Stomach (tissue), 4 donors: ENCODE measurements around the gene PSMD13.

Experiments used
- CTCF ChIP-seq, 7 experiments: fragments of 450-650 bp in 4 of 7; fragments of 200-600 bp in 3 of 7; sonication (generic) in 3 of 7; IDR thresholded peaks; one replicate each; pipeline ENCODE4 v1.5.1; 2016 to 2019; ENCODE audit warnings: antibody characterized with exemption in 7 of 7, control low read depth in 2 of 7, mild to moderate bottlenecking in 1 of 7
- EP300 ChIP-seq: sonication (generic); formaldehyde crosslinking; IDR thresholded peaks from one replicate; pipeline ENCODE4 v1.6.1; 2017; ENCODE audit warnings: antibody characterized with exemption
- POLR2A ChIP-seq, 4 donors: fragments of 450-650 bp; IDR thresholded peaks; one replicate each; pipeline ENCODE4 v1.6.1; 2016; ENCODE audit warnings: antibody characterized with exemption in 4 of 4, control low read depth in 2 of 4, mild to moderate bottlenecking in 1 of 4, moderate library complexity in 1 of 4
- POLR2AphosphoS5 ChIP-seq, 3 donors: sonication (generic); formaldehyde crosslinking; IDR thresholded peaks; one replicate each; pipeline ENCODE4 v1.6.1; 2016; ENCODE audit warnings: antibody characterized with exemption in 3 of 3

GRCh38 chr11:293852-294661, 57.3 kb downstream of the PSMD13 start:
- TF ChIP-seq CTCF (IDR thresholded peaks at IDR 0.05) (no peak), POLR2AphosphoS5 (IDR thresholded peaks at IDR 0.05) (no peak), POLR2A (IDR thresholded peaks at IDR 0.05) (no peak), EP300 (no peak)
